ENCODE results near the gene CUX1. TPM values are rescaled to one million over a fixed set of nuclear protein-coding genes. Genes with fewer than 3 reads are reported as not detected.

CUX1 gene
- total RNA-seq, 1 donor from 2014 or later: 15.1 TPM

DNA sequence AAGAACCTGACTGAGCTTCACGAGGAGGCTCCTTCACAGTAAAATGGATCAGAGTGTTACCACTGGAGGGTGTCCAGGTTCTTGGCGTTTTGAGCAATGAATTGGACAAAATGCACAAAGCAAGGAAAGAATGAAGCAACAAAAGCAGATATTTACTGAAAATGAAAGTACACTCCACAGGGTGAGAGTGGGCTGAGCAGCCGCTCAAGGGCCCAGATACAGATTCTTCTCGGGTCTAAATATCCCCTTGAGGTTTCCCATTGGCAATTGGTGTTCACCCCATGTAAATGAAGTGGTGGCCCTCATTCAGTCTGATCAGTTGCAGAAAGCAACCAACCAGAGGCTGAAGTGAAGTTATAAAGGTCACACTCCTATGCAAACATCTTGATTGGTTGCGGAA, 254.6 kb downstream of the CUX1 start:
- no peak for DNase-seq (ENCODE audit: low read depth in 2 of 2)

DNA sequence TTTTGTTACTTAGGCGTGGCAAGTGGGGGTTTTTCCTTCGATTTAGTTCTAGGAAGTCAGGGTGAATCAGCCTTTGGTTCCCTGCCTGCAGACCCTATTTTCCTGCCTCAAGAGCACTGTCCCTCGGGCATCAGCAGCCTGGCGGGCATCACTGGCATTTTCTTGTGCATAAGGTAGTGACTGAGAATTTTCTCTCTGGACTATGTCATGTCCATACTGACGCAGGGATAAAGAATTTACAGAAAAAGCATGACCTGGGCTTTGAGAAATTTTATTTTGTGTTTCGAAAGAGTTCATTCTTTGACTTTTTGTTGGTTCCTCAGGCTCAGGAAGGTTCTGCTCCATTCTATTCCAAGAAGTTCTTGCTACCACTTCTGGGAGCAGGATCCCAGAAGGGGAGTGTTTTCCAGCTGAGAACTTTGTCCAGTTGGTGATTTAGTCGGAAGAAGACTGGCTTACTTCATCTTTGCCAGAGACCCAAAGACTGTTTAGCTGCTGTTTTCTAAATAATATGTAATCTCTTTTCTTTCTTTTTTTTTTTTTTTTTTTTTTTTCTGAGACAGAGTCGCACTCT, 255.3 kb downstream of the CUX1 start:
- DNase-seq (ENCODE audit: low read depth in 2 of 2): no peak

DNA sequence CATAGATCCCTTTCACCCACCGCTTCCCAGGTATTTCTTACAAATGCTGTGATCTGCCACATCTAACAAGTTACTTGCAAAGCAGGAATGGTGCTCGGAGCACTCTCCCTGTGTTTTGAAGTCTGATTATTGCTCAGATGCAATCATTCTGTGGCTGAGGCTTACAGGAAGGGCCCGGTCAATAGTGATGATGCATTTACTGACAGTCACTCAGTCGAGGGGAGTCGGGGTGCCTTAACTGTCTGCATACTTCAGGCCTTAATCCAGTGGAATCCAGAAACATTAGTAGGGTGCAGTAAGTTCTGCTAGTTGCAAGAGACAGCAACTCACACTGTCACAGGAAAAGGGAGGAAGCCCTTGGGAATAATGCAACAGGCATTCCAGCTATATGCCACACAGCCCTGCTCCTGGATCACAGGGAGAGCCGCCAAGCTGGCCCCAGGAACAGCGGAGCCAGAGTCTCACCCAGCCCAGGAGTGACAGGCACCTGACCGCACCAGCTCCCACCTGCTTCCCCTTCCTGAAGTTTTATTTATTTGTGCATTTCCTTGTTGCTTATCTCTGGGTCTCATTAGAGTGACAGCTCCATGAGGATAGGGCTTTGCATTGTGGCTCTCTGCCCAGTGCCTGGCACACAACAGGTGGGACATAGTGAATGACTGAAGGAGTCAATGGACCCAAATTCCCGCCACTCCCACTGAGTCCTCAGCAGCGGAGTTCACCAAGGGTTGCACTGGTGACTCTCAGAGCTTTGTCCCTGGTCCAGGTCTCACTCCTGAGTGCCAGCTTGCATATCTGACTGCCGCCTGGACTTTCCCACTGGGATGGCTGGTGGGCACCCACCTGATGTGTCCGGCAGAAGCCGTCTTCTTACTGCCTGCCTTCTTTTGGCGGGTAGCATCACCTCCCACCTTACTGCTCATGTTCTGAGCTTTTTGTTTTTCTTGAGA, 256.8 kb downstream of the CUX1 start:
- no peak for DNase-seq (ENCODE audit: low read depth in 2 of 2)

DNA sequence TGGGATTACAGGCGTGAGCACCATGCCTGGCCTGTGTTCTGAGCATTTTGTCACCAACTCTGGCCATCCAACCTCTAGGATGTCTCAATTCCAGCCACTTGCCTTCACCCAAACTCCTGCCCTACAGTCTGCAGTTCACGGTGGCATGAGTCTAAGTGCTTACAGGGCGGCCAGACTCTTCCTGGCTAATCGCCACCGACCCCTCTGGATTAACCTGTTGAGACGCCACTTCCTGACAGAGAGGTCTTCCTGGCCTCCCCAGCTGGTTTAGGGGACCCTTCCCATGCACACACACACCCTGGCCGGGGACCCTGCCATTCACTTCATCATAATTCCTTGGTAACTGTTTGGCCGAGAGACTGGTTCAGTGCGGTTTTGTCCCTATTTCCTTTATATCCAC, 257.7 kb downstream of the CUX1 start:
- no peak for DNase-seq (ENCODE audit: low read depth in 2 of 2)

DNA sequence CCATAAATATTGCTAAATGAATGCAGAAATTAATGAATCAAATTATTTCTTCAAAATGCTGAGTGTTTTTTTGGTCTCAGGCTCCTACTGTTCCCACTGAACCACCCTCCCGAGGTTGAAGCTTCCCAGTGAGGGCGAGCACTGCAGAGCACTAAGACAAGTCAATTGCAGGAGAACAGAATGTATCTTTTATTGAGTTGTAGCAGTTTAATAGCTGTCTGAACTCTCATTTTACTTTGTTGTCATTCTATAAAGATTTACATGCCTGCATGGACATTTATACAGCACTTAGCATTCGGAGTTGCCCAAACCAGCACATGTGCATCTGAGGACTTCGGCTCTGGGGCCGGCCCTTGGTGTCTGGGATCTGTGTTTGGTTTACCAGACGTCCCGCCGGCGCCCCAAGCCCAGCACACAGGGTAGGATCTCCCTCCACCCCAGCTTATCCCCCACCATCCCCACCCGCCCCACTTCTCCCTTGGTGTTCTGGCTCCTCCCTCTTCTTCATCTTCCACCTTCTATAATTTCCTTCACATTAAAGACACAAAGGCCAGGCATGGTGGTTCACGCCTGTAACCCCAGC, 258.2 kb downstream of the CUX1 start:
- DNase-seq (ENCODE audit: low read depth in 2 of 2): no peak

DNA sequence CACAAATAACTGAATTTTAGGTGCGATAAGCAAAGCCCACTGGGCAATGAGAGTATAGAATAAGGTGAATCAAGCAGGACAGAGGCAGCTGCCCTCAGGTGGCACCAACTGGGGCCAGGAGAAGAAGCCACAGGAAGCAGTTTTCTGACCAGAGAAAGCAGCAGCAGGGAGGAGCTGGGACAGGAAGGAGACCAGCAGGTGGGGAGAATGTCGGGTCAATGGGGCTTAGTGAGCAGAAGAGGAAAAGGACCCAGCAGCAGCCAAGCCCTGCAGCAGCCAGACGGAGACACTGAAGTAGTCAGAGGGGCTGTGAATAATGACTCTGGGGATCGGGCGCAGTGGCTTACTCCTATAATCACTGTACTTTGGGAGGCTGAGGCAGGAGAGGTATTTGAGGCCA, 259.7 kb downstream of the CUX1 start:
- peak in 1 of 2 donors; percentile 32 for DNase-seq (ENCODE audit: low read depth in 2 of 2)

DNA sequence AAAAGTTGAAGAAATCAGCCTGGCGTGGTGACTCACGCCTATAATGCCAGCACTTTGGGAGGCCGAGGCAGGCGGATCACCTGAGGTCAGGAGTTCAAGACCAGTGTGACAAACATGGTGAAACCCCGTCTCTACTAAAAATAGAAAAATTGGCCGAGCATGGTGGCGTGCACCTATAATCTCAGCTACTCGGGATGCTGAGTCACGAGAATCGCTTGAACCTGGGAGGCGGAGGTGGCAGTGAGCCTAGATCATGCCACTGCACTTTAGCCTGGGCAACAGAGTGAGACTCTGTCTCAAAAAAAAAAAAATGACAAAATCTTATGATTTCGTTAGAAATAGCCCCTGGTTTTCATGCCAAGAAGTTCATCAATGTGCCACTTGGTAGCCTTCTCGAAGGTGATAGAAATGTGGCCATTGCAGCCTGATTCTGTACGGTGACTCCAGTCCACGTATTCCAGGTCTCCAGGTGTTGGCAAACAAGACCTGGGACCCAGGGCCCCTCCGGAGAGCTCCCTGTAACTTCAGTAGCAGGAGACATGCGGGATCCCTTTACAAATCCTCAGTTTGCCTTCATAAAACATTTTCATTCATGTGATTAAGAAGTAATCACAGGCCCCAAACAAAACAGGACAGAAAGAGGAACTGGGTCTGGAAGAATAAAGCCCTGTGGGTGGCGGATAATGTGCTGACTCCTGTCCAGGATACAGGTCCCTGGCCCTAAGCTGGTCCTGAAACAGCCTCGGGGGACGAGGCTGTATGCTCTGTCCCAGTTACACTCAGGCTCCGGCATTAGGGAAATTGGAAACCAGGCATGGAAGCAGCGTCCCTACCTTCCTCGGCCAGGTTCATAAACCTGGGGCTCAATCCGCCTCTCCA, 262.0 kb downstream of the CUX1 start:
- no peak for DNase-seq (ENCODE audit: low read depth in 2 of 2)

DNA sequence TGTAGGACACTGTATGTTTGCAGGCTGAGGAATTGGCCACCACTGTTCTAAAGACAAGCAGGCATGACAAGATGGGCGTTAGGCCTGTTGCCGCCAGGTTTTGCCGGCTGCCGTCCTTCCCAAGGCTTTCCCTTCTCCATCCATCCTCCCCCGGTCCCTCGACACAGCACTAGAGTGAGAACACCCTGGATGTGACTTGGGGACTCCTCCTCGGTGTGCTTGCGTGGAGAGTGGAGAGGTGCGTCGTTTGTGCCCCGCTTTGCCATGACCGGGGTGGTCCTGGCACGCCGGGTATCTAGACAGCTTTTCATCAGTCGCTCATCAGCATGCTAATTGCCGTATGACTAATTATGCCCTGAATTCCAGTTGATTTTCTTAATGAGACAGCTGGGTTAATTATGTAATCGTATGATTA, 262.6 kb downstream of the CUX1 start:
- DNase-seq (ENCODE audit: low read depth in 2 of 2): no peak

DNA sequence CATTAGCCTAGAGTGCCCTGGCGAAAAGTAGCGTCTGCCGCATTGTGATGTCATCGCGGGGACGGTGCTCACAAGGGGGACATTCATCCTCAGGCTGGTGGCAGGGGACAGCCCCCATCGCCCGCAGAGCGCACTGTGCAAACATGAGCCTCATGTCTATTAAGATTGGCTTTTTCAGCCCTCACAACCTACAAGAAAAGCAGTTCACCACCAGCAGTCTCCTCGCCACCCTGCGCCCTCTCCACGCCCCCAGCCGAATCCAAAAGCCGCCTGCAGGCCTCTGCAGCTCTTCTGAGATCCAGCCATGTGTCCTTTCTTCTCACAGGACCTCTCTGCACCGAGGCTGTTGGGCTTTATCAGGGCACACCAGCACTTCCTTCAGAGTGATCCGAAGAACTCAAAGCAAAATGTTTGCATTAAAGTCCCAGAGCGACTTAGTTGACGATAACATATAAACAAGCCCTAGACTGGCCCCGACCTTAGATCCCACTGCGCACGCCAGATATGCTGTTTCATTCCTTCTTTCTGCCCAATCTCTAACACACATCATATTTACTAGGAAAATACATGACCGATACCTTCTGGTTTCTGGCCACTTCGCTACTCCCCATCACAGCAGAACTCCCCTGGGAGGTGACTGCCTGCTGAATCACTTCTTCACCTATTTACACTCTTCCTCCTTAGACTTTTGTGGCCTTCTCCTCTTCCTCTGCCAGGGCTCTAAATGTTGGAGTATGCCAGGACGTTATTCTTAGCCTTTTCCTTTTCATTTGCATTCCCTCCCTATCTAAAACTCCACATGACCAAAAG, 263.2 kb downstream of the CUX1 start:
- DNase-seq (ENCODE audit: low read depth in 2 of 2): no peak

DNA sequence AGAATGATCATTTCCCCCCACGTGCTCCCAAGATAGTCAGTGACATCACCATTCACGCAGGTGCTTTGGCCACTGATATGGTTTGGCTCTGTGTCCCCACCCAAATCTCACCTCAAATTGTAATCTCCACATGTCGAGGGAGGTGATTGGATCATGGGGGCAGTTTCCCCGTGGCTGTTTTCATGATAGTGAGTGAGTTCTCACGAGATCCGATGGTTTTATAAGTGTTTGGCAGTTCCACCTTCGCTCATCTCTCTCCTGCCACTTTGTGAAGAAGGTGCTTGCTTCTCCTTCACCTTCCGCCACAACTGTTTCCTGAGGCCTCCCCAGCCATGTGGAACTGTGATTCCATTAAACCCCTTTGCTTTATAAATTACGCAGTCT, 263.8 kb downstream of the CUX1 start:
- DNase-seq (ENCODE audit: low read depth in 2 of 2): no peak

DNA sequence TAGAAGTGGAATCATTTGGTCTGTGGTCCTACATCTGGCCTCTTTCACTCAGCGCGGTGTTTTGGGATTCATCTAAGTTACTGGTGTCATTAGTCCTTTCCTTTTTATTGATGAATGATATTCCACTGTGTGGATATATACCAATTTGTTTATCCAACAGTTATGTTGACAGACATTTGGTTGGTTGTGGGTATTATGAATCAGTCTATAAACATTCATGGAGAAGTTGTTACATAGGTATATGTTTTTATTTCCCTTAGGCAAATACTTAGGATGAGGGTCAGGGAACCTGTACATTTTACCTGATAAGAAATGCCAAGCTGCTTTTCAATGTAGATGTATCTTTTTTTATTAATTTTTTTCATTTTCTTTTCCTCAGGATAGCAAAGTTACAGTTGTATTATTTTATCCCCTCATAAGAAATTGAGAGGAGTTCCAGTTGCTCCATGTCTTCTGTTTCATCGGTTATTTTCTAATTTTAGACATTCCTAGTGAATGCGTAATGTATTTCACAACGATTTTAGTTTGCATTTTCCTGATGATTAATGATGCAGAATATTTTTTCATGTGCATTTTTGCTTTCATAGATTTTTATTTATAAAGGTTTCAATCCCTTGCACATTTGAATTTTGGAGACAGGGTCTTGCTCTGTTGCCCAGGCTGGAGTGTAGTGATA, 265.4 kb downstream of the CUX1 start:
- no peak for DNase-seq (ENCODE audit: low read depth in 2 of 2)

DNA sequence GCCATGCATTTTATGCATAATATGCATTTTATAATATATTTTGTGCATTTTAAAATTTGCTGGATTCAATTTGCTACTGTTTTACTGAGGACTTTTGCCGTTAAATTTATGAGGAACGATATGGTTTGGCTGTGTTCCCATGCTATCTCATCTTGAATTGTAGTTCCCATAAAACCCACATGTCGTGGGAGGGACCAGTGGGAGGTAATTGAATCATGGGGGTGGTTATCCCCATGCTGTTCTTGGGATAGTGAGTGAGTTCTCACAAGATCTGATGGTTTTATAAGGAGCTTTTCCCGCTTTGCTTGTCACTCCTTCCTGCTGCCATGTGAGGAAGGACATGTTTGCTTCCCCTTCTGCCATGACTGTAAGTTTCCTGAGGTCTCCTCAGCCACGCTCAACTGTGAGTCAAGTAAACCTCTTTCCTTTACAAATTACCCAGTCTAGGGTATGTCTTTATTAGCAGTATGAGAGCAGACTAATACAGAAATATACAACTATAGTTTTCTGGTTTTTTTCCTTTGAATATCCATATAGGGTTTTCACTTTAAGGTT, 267.9 kb downstream of the CUX1 start:
- no peak for DNase-seq (ENCODE audit: low read depth in 2 of 2)

DNA sequence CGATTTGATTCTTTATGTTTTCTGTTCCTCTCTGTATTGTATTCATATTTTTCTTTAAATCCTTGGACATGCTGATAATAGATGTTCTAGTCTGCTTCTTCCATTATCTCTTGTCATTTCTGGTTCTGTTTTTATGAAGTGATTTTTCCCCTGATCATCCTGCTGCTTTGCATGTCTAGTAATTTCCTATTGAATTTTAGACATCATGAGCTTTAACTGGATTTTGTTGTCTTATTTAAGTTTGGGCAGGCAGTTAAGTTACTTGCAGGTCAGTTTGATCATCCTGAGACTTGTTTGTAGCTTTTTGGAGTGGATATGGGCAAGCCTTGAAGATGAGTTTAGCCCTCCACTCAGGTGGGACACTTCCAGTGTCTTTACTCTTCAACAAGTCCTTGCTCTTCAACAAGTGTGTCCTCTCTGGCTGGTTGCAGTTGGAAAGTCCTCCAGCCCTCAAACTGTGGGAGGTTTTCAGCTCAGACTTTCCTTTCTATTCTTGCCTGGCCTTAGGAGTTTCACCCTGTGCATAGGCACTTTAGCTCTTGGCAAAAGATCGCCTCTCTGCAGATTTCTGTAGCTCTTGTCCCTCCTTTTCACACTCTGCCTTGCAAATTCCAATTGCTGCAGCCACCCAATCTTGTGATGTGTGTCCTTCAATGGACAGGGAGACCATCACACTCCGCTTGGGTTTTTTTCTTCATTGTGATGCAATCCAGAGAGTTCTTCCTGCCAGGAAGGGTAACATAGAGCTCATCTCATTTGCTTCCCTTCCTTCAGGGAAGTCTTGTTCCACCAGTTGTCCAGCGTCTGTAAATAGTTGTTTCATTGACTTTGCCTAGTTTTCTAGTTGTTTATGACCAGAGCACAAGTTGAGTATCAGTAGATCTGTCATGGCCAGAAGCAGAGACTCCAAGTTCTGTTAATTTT, 272.0 kb downstream of the CUX1 start:
- no peak for DNase-seq (ENCODE audit: low read depth in 2 of 2)

DNA sequence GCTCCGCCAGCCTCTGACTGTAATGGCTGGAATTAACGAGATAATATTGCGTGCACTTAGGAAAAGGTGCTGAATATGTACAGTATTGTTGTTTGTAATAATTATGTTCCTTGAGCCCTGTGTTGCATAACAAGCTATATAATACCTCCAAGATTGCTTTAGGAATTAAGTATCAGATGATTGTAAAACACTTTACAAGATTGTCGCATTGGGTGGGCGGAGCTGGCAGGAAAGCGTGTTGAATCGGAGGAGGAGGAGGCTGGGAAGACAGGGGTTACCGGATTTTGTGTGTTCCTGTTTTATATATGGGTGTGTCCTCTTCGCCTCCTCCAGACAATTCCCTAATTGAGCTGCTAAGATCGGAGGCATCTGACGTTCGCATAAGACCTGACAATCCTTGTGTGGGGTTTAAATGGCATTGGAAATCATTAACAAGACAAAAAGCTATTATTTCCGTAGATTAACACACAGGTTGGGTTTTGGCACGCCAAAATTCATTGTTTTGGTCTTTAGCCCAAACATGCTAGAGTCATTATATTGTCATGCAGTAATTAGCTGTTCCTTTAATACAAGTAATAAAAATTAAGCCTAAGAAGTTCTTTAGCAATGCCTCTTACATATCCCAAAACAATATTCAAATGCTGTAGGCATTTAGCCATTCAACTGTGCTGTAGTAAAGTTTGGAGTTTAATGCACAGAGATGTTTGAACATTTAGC, 276.3 kb downstream of the CUX1 start:
- no peak for DNase-seq (ENCODE audit: low read depth in 2 of 2)

DNA sequence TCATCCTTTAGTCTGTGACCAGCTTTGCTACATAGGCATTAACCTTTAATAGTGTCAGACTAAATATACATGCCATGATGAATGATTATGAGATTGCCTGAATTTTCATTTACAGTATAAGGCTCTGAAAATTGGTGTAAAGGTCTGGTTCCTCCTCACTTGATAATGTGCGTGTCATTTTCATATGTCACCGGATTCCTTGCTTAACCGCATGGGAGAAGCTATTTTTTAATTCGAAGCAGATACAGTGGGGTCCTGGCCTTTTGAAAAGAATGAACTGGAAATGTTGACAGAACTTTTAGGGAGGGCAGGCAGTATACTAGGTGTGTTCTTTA, 276.9 kb downstream of the CUX1 start:
- no peak for DNase-seq (ENCODE audit: low read depth in 2 of 2)

DNA sequence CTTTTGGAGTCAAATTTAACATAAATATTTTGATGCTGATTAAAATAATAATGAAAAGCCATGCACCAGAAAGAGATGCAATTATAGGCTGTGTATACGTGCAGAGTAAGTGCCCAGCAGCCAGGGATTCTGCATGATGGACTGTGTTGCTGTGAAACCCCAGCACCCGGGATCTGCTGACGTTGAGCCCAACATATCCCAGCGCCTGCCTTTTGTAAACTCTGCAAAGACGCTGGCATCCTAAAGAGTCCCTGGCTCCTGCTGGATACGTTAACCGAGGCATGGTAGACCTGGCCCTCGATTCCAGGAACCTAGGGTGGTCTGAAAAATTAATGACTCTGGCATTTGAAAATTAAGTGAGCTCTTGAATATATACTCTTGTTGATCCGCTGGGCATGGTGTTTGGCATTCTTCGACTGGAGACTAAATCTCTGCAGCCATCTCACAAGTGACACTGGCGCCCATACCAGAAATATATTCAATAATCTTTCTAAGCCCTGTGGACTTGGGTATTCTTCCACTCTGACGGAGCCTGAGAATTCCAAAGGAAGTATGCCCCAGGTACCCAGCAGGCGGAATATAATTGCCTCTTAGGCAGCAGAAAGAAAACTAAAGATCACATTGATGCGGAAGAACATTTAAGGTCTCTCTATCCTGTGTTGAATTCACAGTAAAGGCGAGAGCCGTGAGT, 278.0 kb downstream of the CUX1 start:
- no peak for DNase-seq (ENCODE audit: low read depth in 2 of 2)

DNA sequence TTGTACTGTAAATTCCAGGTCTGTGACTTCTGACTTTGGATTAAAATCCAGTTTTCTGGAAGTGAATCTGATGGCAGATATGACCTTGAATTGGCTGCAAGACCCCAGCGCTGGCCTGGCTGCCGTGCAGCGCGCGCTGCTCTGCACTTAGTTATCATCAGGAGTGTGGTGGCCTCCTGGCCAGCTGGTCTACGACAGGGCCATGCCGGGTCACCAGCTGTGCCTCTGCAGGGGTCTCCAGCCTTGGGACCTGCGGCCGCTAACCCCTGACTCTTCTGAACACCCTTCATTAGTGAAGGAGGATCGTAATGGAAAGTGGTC, 278.5 kb downstream of the CUX1 start:
- no peak for DNase-seq (ENCODE audit: low read depth in 2 of 2)

All from dermis microvascular lymphatic vessel endothelial cell (primary cell).